HL-60/S4 (cell line): Measurements from ENCODE around the gene SH3RF1.

Experiments
- in situ Hi-C: fragments of 300-500 bp; cut with MboI; formaldehyde crosslinking; loops from 2 replicates; pipeline ENCODE4 v1.14.3; 2022; ENCODE audit warnings: low sequenced_read_pairs

SH3RF1 gene

GRCh38 chr4:169252339-169253112 lies 18.2 kb downstream of the SH3RF1 start:
- in situ Hi-C loops, result no loop called here

- in situ Hi-C loops, result no loop called here
Measured at GRCh38 chr4:169251291-169252235, 19.2 kb downstream of the SH3RF1 start.

- in situ Hi-C loops, result no loop called here
Measured at GRCh38 chr4:169250796-169251195, 20.0 kb downstream of the SH3RF1 start.

- in situ Hi-C loops, result no loop called here
Measured at GRCh38 chr4:169249999-169250398, 20.8 kb downstream of the SH3RF1 start.

DNA sequence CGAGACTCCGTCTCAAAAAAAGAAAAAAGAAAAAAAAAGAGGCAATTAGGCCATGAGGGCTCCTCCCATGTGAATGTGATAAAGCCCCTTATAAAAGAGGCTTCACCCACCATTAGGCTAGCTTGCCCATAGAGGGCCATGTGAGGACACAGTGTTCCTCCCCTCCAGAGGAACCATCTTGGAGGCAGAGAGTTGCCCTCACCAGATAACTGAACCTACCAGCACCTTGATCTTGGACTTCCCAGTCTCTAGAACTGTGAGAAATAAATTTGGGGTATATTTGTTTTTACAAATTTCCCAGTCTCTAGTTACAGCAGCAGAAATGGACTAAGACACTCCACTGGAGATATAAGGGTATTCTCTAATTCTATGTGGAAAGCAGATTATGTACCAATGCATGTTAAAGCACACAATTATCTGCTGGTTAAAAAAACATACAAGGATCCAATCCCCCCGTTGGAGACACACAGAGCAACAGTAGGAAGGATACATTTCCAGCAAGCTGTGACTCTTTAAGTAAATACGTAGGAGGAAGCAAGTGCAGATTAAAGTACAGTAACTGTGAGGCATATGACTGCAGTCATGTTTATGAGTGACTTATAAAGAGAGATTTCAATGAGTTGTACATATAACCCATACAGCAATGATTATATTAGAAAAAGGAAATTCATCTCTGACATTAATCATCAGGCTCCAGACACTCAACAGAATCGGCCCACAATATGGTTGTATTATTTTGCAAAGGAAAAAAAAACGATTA lies 21.4 kb downstream of the SH3RF1 start:
- in situ Hi-C loops, result no loop called here

DNA sequence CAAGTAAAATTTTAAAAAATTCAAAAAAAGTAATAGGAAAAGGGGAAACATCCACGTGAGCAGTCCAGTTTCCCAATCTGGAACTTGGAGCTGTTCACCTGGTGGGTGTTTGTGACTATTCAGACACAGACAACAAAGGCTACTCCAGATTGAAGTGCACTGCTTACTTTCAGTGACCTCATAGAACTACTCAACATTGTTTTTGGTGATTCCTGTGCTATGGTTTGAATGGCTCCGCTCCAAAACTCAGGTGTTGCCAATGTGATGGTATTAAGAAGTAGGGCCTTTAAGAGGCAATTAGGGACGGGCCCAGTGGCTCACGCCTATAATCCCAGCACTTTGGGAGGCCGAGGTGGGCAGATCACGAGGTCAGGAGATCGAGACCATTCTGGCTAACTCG lies 22.1 kb downstream of the SH3RF1 start:
- in situ Hi-C loops, result no loop called here

GRCh38 chr4:169246957-169247396 lies 23.8 kb downstream of the SH3RF1 start:
- in situ Hi-C loops, result no loop called here

- in situ Hi-C loops, result no loop called here
Measured at GRCh38 chr4:169246279-169246678, 24.5 kb downstream of the SH3RF1 start.

DNA sequence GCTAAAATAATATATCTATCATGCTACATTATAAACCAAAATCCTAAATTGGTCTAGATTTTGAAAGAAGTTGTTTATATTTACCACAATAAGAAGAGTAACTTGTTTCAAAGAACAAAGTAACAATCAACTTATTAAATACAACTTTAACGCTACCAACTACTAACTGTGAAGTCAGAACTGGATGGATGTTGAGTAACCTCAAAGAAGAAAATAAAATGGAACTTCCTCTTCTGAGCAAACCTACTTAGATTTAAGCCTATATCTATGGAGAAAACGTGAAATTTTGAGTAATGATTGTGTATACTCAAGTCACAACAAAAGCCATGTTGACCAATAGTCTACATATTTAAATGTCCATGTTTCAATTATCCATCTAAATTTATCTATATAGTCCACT lies 25.7 kb downstream of the SH3RF1 start:
- in situ Hi-C loops, result no loop called here

GRCh38 chr4:169243825-169244609 lies 26.7 kb downstream of the SH3RF1 start:
- in situ Hi-C loops, result no loop called here

DNA sequence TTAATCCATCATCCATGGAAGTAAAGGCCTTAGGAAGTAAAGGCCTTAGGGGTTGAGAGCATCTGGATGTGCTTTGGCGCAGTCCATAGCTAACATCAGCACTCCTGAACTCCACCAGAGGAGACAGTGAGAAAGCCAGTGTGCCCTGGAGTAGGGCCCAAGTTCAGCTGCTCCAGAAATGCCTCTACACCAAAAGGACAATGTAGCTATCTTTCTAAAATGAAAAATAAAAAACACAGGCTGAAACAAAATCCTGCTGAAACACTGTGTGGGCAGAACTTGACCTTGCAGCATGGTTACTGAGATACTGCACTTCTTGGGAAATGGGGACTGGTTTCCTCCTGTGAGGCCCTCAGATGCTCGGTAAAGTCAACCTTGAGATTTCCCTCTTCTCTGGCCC lies 29.3 kb downstream of the SH3RF1 start:
- in situ Hi-C loops, result no loop called here

- in situ Hi-C loops, result no loop called here
Measured at GRCh38 chr4:169239221-169239905, 31.4 kb downstream of the SH3RF1 start.

DNA sequence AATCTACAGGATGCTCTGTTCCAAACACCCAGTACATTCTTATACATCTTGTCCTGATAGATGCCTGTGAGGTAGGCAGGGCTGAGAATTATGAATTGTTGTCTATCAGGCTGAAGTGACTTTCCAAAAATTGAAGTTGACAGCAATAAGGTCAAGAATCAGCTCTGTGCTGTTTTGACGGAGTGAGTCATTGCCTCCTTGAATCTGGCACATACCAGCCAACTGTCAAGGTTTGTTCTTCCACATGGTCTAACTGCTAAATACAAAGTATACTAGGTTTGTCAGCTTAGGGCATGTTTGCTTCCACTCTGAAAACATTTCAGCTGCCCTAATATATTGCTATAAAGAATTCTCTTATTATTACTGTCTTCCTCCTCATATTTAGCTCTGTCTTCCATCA lies 32.3 kb downstream of the SH3RF1 start:
- in situ Hi-C loops, result no loop called here

DNA sequence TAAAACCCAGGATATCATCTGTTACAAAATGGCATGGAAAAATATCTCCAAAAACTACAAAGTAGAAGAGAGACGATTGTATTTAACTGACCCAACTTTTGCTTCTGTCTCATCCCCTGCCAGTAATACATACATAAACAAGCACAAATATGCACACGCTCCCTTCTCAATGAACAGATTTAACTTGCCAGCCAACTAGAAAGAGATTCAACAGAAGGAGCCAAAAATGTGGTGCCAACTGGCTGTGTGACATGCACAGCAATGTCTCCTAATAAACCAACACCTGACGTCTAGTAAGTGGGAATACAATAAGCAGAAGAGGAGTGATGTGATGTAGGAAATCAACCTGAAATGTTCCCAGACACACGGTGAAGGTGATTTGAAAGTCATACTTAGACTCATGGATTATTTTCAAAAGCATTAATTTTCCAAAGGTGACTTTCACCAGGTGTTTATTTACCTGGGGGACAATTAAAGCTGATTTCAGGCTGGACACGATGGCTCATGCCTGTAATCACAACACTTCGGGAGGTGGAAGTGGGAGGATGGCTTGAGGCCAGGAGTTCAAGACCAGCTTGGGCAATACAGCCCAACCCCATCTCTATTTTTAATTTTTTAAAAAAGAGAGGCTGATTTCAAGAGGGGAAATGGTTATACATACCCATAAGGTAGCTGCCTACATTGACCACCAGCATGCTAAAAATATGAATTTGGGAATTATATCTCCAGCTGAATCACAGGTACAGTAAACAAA lies 33.7 kb downstream of the SH3RF1 start:
- in situ Hi-C loops, result no loop called here

GRCh38 chr4:169236078-169236477 lies 34.7 kb downstream of the SH3RF1 start:
- in situ Hi-C loops, result no loop called here

GRCh38 chr4:169234137-169234855 lies 36.5 kb downstream of the SH3RF1 start:
- in situ Hi-C loops, result no loop called here

GRCh38 chr4:169233691-169234090 lies 37.1 kb downstream of the SH3RF1 start:
- in situ Hi-C loops, result no loop called here

DNA sequence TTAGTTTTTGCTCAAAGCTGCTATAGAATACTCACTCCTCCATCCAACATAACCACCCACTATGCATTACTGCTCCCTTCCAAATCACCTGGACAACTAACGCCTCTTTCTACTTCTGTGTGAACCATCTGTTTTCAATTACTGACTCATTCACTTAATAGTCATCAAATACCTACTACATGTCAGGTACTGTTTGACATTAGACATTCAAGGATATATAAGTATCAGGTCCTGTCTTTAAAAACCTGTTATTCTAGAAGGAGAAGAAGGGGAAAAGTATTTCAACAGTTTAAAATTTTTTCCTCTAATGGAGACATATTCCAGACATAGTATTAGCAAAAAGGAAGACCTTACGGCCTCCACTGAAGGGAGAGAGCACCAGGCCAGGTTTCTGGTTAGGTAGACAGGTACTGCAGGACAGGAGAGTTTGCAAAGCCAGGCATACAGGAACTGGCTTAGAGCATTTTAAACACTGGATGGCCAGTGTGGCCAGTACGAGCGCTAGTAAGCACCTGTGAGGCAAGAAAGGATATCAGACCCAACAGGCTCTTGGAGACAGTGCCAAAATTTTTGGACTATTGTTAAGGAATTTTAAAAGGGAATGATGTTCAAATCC lies 39.0 kb downstream of the SH3RF1 start:
- in situ Hi-C loops, result no loop called here
